Activated CD4-positive, alpha-beta T cell treated with anti-CD3 and anti-CD28 coated beads for 24 hours (primary cell): ENCODE measurements around the gene PSMD10.

Experiments
- DNase-seq, 2 donors: peaks; one replicate each; pipeline ENCODE4 v3.0.0-alpha.2; 2020; ENCODE audit warnings: low read depth in 2 of 2

PSMD10 gene

GRCh38 chrX:108072746-108073145, 18.6 kb downstream of the PSMD10 start:
- DNase-seq = no peak

DNA sequence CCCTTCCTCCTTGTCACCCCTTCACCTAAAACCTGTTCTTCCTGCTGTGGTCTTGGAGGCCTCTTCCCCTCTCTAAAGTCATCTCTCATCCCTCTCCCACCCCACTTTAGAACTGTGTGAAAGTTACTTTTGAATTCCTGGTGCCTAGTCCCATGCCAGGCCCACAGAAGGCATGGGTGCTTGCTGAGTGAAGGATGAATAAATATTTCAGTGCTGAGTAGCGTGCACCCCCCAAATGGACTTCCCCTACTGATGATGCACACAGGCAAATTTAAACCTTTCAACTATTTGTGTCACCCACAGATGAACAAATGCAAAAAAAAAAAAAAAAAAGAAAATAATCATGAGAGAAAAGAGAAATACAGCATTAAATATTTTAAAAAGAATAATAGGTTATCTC, 19.8 kb downstream of the PSMD10 start:
- no peak for DNase-seq

GRCh38 chrX:108070891-108071290, 20.5 kb downstream of the PSMD10 start:
- DNase-seq = no peak

GRCh38 chrX:108068121-108068520, 23.2 kb downstream of the PSMD10 start:
- DNase-seq = no peak

DNA sequence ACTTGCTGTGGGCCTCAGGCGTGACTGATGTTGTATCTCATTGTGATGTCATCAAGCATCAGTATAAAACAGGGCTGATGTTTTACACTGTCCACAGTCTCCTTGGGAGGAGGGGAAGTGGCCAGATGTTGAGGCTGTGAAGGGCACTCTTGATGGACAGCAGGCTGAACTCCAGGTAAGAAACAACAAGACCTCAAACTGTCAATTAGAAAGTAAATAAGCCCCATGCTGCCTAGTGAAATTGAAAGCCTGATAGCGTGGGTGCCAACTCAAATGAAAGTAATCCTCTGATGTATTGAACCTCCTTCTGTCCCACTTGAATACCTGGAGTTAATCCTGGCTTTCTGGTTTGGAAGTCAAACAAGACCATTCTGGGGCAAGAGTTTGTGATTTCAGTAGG, 26.7 kb downstream of the PSMD10 start:
- no peak for DNase-seq

GRCh38 chrX:108064001-108064400, 27.3 kb downstream of the PSMD10 start:
- DNase-seq = no peak

- DNase-seq = no peak
Observed at GRCh38 chrX:108059801-108060200, 31.5 kb downstream of the PSMD10 start.

- no peak for DNase-seq
Observed at GRCh38 chrX:108055546-108055945, 35.8 kb downstream of the PSMD10 start.

- DNase-seq = no peak
Observed at GRCh38 chrX:108053218-108053617, 38.1 kb downstream of the PSMD10 start.

GRCh38 chrX:108049649-108050048, 41.7 kb downstream of the PSMD10 start:
- no peak for DNase-seq

DNA sequence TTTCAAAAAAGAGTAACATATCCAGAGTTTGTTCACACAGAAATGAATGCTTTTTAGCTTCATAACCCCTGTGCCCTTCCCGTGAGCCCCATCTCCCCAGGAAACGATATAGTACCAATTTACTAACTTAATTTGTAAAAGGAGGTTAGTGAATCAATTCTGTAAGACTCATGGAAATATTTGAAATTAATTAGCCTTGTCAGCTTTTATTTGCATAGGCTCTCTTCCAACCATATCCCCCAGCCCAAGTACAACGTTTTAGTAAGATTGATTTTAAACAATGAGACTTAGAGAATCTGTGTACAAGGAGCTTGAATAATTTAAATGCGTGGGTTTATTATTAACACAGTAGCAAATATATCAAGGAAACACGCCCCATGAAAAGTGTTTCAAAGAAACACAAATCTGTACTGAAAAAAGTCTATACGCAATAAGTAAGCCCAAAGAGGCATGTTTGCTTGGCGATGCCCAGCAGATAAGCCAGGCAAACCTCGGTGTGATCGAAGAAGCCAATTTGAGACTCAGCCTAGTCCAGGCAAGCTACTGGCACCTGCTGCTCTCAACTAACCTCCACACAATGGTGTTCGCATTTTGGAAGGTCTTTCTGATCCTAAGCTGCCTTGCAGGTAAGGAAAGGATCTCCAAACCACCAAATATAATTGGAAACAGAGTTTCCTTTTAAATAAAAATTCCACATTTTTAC, 46.6 kb downstream of the PSMD10 start, which contains the start of gene VSIG1:
Gene VSIG1, plus strand, starts transcription at position 512 of the 703 bp plus-strand sequence. Its CDS starts 66 bp downstream, at position 578.
- DNase-seq = no peak

DNA sequence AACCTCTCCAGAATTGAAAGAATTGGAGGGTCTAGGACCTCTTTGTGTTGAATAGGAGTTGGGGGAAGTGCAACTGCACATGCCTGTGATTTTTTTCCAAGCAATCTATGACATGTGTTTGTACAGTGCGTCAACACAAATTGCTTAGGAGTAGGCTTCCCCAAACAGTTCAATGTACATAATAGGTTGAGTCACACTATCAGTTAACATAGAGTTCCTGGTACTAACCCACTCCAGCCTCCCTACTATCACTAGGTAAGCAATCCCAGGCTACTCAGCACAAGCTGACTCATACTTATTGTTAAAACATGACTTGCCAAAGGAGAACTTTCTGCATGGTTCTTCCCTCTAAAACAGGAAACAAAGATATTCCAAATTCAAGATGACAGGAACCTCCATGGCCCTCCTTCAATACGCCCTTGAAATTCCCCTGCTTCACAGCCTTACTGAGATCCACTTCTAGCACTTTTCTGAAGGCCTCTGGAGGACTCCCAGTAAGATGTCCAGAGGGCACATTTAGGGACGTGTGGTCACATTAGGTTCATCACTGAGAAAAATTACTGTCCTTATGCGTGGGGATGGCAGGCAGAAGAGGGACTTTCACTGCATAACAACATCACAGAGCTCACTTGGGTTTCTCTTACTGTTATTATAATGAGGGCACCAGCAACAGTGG, 54.9 kb downstream of the PSMD10 start:
- DNase-seq = no peak

GRCh38 chrX:108034725-108035124, 56.6 kb downstream of the PSMD10 start:
- DNase-seq = no peak
